ENCODE data around the gene ACTR3.

DNA sequence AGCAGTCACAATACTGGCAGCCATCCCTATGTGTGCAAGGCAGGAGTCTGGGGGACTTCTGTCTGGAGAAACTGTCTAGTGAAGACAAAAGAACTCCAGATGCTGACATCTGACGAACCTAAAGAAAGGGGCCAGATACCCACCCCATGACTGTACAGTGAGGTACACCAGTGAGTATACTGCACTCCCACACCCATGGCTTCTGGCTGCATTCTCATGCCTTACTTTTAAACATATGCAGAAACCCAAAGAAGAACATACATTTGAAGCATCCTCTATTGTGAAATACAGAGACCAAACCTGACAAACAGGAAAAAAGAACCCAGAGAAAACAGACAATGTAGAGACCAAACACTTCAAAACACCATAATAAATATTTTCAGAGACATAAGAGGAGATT, 102.2 kb downstream of the ACTR3 start:
- TF ChIP-seq POLR2AphosphoS5 (IDR thresholded peaks at IDR 0.05; ENCODE audit: low read depth, low read length): no peak
- no peak for TF ChIP-seq POLR2A (IDR thresholded peaks at IDR 0.05; ENCODE audit: low read depth, low read length)
- TF ChIP-seq SPI1 (IDR thresholded peaks at IDR 0.05; ENCODE audit: low read depth, low read length): no peak

All from GM12891 (cell line).